ENCODE measurements around the gene MRPL10.

The MRPL10 gene

GRCh38 chr17:47812146-47812920 lies 19.0 kb downstream of the MRPL10 start:
- DNase-seq (ENCODE audit: low spot score) = no peak

GRCh38 chr17:47811709-47812108 lies 19.6 kb downstream of the MRPL10 start:
- DNase-seq (ENCODE audit: low spot score) = no peak

DNA sequence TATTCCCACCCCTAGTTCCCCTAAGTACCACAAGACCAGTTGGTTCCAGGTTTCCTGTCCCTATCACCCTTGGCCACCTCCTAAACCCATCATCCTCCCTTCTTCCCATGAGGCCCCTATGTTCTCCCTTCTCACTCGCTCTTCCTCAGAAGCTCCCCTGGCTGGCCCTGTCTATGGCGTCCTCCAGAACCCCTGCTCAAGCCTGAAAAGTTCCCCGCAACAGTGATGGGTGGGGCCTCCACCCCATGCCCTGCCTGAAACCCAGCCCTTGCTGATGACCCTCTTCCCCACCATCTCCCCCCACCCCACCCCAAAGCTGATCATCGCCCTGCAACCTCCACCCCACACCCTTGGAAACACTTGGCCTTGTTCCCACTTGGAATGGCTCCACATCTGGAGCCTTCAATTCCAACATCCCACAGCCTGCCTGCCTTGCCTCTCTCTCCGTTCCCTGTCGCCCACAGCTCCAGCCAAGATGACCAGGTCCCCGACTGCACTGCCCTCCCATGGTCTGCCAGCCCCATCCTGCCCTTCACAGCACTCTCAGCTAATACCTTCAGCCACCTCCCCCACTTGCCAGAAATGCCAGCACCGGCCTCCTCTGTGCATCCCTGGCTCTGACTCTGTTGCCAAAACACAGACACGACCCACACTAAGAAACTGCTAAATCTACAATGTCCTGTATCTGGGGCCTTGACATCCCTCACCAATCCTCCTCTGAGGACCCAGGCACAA lies 20.3 kb downstream of the MRPL10 start:
- DNase-seq (ENCODE audit: low spot score) = no peak

- peak; percentile 90 for DNase-seq (ENCODE audit: low spot score)
Observed at GRCh38 chr17:47810200-47810821, 21.0 kb downstream of the MRPL10 start.

GRCh38 chr17:47808830-47809480 lies 22.4 kb downstream of the MRPL10 start:
- DNase-seq (ENCODE audit: low spot score) = no peak

DNA sequence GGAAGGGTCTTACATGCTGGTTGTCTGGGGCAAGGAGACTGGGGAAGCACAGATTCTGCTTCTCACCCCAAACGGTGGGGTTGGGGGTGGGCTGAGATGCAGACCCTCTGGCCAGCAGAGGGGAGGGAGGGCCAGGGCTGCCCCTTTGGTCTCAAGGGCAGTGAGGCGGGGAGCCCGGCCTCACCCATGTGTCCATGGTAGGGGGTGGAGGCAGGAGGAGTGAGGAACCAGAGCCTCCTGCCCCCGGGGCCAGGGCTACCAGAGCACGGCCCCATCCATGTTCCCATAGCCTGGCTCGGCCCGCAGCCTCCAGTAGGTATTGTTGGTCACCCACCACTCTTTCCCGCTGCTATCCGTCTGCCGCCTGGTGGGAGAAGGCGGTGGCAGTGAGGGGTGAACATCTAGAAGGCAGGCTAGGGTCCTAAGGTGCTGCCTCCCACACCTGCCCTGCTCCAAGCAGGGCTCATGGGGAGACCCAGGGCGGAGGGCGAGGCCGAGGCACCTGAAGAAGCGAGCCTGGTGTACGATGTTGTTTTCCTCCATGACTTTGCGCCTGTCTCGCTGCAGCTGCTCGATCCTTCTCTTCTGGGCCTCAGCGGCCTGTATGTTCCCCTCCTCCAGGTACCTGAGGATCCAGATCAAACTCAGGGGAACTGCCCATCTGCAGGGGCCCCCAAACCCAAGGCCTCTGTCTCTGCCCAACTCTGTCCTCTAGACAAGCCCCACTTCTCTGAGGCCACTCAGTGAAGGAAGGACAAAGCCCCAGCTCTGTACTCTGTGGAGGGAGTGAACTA lies 23.1 kb downstream of the MRPL10 start:
- DNase-seq (ENCODE audit: low spot score) = no peak

GRCh38 chr17:47807421-47807820 lies 23.9 kb downstream of the MRPL10 start:
- DNase-seq (ENCODE audit: low spot score) = no peak

DNA sequence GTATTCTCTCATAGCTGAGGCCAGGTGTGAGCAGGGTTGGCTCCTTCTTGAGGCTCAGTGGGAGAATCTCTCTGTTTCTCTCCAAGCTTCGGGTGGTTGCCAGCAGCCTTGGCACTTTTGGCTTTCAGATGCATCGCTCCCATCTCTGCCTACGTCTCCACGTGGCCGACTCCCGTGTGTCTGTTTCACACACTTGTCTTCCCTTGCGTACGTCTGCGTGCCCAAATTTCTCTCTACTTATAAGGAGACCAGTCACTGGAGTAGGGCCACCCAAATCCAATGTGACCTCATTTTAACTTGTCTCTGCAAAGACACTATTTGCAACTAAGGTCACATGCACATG lies 24.5 kb downstream of the MRPL10 start:
- DNase-seq (ENCODE audit: low spot score) = no peak

GRCh38 chr17:47806026-47806912 lies 25.1 kb downstream of the MRPL10 start:
- DNase-seq (ENCODE audit: low spot score) = no peak

DNA sequence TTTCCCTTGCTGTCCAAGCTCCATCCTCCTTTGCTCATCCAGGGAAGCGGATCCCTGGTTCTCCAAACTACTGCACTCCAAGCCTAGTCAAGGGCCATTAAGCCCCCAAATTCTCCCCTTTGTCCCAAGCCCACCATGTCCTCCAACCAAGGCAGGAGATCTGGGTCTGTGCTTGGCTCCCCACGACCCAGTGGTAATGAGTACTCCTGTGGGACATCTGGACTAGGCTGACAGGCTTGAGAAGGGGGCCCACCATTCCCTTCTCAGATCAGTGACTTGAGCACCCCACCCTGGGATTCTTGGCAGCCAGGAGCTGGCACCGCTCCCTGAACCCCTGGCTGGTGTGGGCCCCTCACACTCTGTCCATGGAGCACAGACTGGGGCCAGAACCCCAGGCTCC lies 26.9 kb downstream of the MRPL10 start:
- no peak for DNase-seq (ENCODE audit: low spot score)

- DNase-seq (ENCODE audit: low spot score) = no peak
Observed at GRCh38 chr17:47803751-47804150, 27.6 kb downstream of the MRPL10 start.

GRCh38 chr17:47803201-47803600 lies 28.1 kb downstream of the MRPL10 start:
- no peak for DNase-seq (ENCODE audit: low spot score)

- peak; percentile 72 for DNase-seq (ENCODE audit: low spot score)
Observed at GRCh38 chr17:47802341-47803022, 28.9 kb downstream of the MRPL10 start.

DNA sequence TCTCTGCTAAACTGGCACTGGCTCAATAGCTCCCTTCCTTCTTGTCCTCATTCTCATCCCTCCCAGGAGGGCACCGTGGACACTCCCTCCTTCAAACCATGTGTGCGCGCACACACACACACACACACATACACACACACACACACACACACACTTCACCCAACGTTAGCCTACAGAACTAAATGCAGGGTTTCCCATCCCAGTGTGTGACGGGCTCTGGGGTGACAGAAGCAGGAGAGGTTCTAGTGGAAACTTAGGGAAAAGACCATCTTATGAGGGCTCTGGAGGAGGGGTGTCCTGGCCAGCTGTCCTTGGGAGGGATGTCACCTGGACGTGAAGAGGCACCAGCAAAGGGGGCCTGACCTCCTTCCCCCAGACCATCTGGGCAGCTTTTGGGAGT lies 29.4 kb downstream of the MRPL10 start:
- DNase-seq (ENCODE audit: low spot score) = no peak

DNA sequence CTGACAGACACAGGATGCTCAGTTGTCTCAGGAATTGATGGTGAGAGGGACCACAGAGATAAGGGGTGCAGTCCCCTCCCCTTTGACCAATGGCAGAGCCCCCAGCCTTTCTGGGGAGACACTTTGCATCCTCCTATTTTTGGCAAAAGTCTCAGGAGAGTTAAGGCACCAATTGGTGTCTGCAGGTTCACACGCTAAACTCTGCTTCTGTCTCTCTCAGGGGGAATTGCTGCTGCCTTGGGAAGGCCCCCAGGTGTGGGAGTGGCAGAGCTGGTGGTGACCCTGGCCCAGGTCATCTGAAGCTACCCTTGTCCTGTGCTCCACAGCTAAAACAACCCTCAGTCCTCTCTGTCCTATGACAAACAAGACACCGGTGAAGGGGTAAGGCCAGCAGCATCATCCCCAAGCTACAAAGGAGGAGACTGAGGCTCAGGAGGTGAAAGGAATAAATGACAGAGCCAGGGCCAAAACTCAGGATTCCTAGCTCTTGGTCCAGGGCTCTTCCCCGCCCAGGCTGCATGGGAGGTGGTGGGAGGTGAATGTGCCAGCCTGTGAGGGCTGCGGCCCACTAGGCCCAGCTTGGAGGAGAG lies 30.1 kb downstream of the MRPL10 start:
- no peak for DNase-seq (ENCODE audit: low spot score)

DNA sequence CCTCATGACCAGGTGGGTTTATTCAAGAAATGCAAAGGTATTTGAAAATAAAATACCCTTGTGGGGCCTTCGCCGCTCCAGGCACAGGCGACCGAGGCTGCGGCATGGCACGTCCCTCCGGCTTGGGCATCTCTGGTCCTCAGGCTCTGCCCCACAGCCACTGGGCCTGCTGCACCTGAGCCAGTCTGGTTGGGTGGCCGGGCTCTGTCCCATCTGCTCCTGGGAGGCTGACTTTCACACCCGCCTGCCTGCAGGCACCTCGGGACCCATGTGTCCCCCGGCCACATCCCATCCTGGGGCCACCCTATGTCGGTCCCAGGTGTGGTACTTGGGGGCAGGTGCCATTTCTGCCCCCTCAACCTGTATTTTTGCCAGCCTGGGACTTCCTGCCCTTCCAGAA lies 30.7 kb downstream of the MRPL10 start:
- no peak for DNase-seq (ENCODE audit: low spot score)

DNA sequence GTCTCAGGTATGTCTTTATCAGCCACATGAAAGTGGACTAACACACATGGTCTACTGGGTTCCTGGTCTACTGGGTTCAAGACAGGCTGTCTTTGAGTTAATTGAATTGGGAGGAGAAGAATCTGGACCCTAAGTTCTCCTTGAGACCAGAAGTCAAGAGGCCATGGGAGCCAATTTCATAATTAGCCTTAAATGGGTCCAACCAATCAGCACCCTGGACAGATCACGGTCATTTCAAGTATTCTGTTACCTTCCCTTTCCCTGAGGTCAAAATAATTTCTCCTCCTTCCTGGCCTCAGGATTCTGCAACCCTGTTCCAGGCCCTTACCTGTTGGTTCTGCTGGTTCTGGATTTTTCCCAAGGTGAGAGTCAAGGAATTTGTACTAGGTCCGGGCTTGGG lies 33.5 kb downstream of the MRPL10 start:
- no peak for DNase-seq (ENCODE audit: low spot score)

GRCh38 chr17:47792979-47793378 lies 38.4 kb downstream of the MRPL10 start:
- no peak for DNase-seq (ENCODE audit: low spot score)

DNA sequence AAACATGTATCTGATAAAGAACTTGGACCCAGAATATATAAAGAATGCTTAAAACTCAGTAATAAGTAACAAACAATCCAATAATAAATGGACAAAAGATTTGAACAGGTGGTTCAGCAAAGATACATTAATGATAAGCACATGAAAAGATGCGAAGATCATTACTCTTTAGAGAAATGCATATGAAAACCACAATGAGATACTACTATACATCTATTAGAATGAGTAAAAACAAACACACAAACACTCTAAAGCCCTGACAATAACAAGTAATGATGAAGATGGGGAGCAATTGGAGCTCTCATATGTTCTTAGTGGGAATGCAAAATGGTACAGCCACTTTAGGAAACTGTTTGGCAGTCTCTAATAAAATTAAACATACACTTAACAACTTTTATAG lies 38.9 kb downstream of the MRPL10 start:
- DNase-seq (ENCODE audit: low spot score) = no peak

DNA sequence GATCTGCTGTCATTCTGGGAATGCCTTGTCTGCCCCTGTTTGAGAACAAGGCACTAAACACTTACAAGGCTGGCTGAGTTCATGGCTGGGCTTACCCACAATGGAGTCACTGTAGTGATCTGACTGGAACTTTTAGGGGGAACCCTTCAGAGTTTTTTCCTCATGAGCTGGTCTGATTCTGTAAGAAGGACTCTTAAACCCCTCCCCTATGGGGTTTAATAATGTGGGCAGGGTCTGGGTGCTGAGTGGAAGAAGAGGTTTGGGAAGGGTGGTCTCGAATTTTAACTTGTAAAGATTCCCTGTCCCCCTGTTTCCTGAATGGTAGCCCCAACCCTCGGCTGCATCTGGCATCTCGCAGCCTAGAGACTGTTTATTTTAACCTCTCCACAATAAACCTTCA lies 40.3 kb downstream of the MRPL10 start:
- no peak for DNase-seq (ENCODE audit: low spot score)

All from AG20443 (cell line).